PFSK-1 (cell line): ENCODE data around the gene COPG2.

ENCODE experiments used
- FOXP2 ChIP-seq: optimal IDR thresholded peaks from 2 replicates; pipeline ENCODE3; 2011; ENCODE audit warnings: borderline replicate concordance, control low read depth, inconsistent platforms; ENCODE audit not compliant: insufficient read depth; ENCODE audit errors: extremely low read length, extremely low read depth
- POLR2AphosphoS5 ChIP-seq: IDR thresholded peaks from 2 replicates; pipeline ENCODE4 v1.6.1; 2012; ENCODE audit warnings: low read depth, mild to moderate bottlenecking, control low read depth, low read length, moderate library complexity
- SIN3A ChIP-seq: IDR thresholded peaks from 2 replicates; pipeline ENCODE4 v1.6.1; 2012; ENCODE audit warnings: mild to moderate bottlenecking, low read length, moderate library complexity, borderline replicate concordance; ENCODE audit not compliant: insufficient read depth
- TAF1 ChIP-seq: IDR thresholded peaks from 2 replicates; pipeline ENCODE4 v1.6.1; 2012; ENCODE audit warnings: low read length, control low read depth, borderline replicate concordance; ENCODE audit not compliant: insufficient read depth
- TF ChIP-seq, protein P1 (sequence below), 2 experiments: IDR thresholded peaks; 2 replicates each; pipeline versions ENCODE4 v1.6.1 to v1.8.0; 2011 to 2012; ENCODE audit warnings: low read depth in 2 of 2, low read length in 2 of 2, control low read depth in 1 of 2, inconsistent platforms in 1 of 2, mild to moderate bottlenecking in 1 of 2, moderate library complexity in 1 of 2; ENCODE audit not compliant: insufficient read depth in 1 of 2

DNA sequence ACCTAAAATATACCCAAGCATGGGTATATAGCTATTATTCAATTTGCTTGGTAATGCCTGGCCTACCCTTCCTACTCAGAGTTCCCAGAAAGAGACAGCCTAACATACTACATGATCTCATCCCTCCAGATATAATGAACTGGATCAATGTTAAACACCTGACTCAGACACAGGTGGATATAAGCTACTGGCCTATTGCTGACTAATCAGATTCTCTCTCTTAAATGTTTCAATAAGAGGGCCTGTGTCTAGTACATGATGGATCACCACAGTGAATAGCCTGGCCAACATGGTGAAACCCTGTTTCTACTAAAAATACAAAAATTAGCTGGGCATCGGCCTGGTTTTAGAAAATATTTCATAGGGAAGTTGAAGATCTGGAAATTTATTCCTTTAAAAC is 54.1 kb downstream of the COPG2 start:
- TF ChIP-seq, protein P1, sequence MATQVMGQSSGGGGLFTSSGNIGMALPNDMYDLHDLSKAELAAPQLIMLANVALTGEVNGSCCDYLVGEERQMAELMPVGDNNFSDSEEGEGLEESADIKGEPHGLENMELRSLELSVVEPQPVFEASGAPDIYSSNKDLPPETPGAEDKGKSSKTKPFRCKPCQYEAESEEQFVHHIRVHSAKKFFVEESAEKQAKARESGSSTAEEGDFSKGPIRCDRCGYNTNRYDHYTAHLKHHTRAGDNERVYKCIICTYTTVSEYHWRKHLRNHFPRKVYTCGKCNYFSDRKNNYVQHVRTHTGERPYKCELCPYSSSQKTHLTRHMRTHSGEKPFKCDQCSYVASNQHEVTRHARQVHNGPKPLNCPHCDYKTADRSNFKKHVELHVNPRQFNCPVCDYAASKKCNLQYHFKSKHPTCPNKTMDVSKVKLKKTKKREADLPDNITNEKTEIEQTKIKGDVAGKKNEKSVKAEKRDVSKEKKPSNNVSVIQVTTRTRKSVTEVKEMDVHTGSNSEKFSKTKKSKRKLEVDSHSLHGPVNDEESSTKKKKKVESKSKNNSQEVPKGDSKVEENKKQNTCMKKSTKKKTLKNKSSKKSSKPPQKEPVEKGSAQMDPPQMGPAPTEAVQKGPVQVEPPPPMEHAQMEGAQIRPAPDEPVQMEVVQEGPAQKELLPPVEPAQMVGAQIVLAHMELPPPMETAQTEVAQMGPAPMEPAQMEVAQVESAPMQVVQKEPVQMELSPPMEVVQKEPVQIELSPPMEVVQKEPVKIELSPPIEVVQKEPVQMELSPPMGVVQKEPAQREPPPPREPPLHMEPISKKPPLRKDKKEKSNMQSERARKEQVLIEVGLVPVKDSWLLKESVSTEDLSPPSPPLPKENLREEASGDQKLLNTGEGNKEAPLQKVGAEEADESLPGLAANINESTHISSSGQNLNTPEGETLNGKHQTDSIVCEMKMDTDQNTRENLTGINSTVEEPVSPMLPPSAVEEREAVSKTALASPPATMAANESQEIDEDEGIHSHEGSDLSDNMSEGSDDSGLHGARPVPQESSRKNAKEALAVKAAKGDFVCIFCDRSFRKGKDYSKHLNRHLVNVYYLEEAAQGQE (IDR thresholded peaks at IDR 0.05; ENCODE audit: insufficient read depth in 1 of 2, low read depth in 2 of 2, low read length in 2 of 2), result no peak
- TF ChIP-seq POLR2AphosphoS5 (no peak), TAF1 (no peak), SIN3A (no peak), FOXP2 (no peak)
